ENCODE data around the gene INSL3.

Gene INSL3

DNA sequence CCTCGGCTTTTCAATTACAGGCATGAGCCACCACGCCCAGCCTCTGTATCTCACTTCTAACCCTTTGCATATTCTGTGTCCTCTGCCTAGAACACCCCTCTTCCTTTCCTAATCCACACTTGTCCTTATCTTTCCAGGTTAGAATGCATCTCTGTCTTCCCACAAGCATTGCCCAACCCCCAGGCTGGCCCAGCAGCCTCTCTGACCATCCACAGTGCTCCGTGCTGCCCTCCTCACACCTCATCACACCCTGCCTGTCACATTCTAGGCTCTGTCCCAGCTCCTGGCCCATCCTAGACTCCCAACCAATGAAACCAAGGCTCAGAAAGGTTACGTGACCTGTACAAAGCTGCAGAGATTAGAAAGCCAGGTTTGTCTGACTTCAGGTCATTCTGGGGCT, 15.2 kb upstream of the INSL3 start:
- TF ChIP-seq, protein P1, sequence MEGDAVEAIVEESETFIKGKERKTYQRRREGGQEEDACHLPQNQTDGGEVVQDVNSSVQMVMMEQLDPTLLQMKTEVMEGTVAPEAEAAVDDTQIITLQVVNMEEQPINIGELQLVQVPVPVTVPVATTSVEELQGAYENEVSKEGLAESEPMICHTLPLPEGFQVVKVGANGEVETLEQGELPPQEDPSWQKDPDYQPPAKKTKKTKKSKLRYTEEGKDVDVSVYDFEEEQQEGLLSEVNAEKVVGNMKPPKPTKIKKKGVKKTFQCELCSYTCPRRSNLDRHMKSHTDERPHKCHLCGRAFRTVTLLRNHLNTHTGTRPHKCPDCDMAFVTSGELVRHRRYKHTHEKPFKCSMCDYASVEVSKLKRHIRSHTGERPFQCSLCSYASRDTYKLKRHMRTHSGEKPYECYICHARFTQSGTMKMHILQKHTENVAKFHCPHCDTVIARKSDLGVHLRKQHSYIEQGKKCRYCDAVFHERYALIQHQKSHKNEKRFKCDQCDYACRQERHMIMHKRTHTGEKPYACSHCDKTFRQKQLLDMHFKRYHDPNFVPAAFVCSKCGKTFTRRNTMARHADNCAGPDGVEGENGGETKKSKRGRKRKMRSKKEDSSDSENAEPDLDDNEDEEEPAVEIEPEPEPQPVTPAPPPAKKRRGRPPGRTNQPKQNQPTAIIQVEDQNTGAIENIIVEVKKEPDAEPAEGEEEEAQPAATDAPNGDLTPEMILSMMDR (IDR thresholded peaks at IDR 0.05; ENCODE audit: low read depth, low read length), result no peak
- no peak overlapping the region for H3K4me3 ChIP-seq (ENCODE audit: low read depth, low read length)

DNA sequence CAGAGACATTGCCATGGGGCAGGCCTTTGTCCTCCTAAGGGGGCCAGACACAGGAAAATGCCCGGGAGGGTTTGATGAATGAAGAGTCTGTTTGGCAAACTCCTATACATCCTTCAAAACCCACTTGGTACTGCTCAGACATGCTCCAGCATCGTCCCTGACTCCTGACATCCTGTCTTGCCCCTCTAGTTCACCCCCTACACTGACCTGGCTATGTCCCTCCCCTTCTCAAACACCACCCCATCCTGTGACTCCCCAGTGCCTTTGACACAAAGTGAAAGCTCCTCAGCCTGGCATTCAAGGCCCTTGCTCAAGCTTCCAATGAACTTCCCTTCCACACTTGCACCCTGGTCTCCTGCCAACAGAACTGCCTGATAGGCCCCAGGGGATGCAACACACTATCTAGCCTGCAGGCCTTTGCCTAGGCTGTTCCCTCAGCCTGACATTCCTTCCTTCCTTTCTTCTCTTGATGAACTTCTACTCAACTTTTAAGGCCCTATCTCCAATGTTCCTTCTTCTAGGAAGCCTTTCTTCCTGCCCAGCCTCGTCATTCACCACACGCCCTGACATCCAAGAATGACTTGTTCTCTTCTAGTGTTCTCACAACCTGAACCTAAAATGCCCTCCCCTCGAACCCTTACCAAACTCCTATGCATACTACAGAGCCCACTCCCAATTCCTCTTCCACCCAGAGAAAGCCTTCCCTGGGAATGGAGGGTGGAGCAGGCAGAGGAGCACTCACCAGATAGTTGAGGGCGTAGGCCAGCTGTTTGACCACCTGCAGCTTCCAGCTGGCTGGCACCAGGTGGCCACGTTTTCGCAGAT, 14.1 kb upstream of the INSL3 start:
- no peak overlapping the region for H3K4me3 ChIP-seq (ENCODE audit: low read depth, low read length)
- TF ChIP-seq, protein P1 (IDR thresholded peaks at IDR 0.05; ENCODE audit: low read depth, low read length), result no peak

DNA sequence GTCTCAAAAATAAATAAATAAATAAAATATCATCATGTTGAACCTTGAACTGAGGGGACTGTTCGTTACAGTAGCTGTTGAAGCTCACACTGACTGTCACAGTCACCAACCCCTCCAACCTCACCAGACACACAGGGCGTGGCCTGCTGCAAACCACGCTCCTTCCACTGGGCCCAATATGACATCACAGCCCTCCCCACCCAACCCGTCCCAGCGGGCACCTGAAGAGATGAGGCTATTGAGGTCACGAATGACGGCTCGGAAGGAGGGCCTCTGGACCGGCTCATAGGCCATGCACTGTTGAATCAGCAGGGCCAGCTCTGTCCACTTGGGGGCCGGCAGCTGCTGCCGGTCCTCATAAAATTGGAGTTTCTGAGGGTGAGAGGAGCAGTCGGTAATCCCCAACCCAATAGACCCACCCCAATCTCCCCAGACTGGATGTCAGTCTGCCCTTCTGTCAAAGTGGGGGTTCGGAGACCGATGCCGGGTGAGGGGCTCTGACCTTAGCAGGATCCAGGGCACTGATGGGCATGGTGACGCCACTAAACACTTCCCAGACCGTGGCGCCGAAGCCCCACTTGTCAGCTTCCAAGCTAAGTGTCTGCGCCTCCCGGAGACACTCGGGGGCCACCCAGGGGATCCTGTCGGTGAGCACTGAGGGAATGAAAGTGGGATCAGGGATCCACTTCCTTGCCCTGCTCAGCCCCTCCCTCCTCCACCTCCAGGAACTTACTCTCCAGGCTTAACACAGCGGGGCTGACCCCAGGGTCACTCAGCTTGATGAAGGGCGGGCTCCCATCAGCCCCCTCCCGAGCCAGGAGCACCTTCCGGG, 13.2 kb upstream of the INSL3 start:
- TF ChIP-seq, protein P1 (IDR thresholded peaks at IDR 0.05; ENCODE audit: low read depth, low read length), result no peak
- no peak overlapping the region for H3K4me3 ChIP-seq (ENCODE audit: low read depth, low read length)

DNA sequence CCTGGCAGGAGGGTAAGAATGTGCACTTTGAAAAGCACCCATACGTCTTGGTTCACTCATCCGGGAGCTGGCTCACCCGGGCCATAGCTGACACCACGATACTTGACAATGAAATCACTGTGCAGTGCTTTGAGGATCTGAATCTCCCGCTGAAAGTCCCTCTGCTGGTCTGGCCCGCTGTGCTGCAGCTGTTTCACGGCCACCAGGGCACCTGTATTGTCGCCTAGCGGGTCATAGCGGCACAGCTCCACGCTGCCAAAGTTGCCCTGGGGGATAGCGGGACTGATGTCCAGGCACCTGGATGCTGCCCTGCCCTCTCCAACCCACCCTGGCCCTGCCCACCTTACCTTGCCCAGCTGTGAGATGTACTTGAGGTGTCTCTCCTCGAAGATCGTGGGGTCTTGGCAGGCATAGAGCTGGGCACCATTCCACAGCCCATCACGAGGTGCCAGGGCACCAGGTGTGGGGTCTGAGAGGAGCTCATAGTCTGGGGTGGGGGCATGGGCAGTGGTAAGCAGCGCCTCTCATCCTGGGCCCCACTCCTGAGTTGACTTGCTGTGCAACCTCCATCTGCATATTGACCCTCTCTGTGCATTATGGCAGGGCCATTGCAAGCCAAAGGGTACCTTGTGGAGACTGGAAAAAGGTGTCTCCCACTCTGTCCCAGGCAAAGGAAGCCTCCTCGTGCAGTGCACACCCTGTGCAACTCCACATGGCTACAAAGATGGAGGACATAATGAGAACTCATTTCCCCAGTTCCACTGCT, 11.3 kb upstream of the INSL3 start:
- H3K4me3 ChIP-seq (ENCODE audit: low read depth, low read length), result no peak overlapping the region
- TF ChIP-seq, protein P1 (IDR thresholded peaks at IDR 0.05; ENCODE audit: low read depth, low read length), result no peak

DNA sequence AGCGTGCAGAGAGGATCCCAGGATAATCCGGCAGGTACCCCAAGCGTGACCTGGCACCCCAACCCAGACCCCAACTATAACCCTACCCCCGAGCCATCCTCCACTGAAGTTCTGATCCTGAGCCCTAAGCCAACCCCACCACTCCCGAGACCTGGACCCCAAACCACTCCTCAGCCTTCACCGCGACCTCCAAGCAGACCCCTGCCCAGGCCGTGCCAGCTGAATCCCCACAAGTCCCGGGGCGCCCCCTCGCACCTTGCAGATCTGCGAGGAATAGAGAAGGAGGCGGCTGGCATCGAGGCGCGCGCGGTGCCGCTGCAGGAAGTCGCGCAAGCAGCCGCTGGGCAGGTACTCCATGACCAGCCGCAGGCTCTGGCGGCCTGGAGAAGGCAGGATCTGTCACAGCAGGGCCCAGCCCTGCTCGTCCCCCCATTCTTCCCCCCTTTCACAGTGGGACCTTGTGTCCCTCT, 10.1 kb upstream of the INSL3 start:
- H3K4me3 ChIP-seq (ENCODE audit: low read depth, low read length), result no peak overlapping the region
- TF ChIP-seq, protein P1 (IDR thresholded peaks at IDR 0.05; ENCODE audit: low read depth, low read length), result no peak

DNA sequence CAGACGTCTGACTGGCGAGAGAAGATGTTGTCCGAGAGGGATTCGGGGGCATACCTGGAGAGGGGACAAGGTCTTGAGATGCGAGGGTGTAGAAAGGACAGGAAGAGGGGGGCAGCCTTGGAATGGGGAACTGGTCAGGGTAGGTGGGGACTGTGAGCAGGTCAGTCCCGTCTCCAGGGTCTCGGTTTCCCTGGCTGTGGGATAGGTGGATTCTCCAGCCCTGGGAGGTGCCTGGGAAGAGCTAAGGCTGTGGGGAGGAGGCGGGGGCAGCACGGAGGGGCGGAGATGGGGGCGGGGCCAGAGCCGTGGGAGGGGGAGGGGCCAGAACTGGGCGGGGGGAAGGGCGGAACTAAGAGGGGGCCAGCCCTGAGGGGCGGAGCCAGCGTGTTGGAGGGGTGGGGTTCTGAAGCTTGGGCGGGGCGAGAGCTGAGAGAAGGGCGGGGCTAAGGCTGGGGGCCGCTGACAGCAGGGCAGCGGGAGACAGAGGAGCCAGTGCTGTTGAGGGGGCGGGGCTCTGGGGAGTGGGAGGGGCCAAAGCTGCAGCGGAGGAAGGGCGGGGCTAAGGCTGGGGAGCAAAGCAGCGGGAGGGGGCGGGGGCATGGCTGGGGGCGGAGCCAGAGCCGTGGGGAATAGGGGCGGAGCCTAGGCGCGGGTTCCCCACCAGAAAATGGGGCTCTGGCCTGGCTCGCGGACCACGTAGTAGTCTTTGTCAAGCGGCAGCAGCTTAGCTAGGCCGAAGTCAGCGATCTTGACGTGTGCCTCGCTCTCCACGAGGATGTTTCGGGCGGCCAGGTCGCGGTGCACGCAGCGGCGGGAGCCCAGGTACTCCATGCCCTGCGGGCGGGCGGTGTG, 9.5 kb upstream of the INSL3 start:
- TF ChIP-seq, protein P1 (IDR thresholded peaks at IDR 0.05; ENCODE audit: low read depth, low read length), result no peak
- H3K4me3 ChIP-seq (ENCODE audit: low read depth, low read length), result no peak overlapping the region
